T-helper 2 cell treated with Interferon-gamma antibody and Interleukin-4, amounts not matched to agents 100 ng/mL and 5 ng/mL, for 36 hours (primary cell): ENCODE data around the gene SCN8A. TPM values are rescaled to one million over a fixed set of nuclear protein-coding genes. Genes with fewer than 3 reads are reported as not detected.

Experiments used
- intact Hi-C: fragments of 100-400 bp; cut with micrococcal nuclease; formaldehyde crosslinking; loops from one replicate; pipeline ENCODE4 v1.15.1; 2023
- total RNA-seq: library from RNA; stranded (reverse); gene quantifications from 2 replicates; pipeline ENCODE4 v1.2.3, GENCODE V29; 2022

The SCN8A gene
- total RNA-seq, 1 donor from 2014 or later = 0.64 TPM

DNA sequence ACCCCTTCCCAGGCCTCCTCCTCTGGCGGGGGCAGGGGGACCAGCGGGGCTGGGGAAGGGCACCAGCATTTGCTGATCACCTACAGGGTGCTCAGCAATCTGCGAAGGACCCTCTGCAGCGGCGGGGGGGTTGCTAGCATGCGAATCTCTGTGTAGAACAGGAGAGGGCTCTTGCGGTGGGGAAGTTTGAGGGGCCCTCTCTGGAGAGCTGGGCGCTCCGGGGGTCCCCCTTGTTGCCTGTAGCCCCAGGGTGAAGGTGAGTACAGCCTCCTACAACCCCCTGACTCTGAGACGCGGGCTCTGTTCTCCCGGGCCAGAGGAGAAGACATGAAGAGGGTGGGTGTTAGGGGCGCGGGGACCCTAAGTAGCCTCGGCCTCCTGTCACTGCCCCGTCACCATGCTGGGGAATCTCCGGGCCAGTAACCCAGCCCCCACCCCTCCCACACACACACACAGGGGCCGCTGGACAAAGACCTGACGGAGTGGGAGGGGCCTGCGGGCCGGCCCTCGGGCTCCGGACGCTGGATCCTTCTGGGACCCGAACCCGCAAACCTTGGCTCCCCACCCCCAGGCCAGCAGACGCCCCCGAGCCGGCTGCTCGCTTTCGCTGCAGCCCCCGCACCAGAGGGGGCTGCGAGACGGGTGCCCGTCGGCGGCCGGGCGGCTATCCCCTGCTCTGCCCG lies 256.8 kb downstream of the SCN8A start:
- intact Hi-C loops = no loop called here

GRCh38 chr12:51848326-51848727 lies 257.3 kb downstream of the SCN8A start, which contains the start of gene FIGNL2:
FIGNL2 (minus strand) TSS chr12:51848718; CDS start chr12:51822413, 26,305 bp downstream.
- intact Hi-C loops = no loop called here

- intact Hi-C loops = no loop called here
These were observed 258.1 kb downstream of the SCN8A start for GRCh38 chr12:51848841-51849735.

- intact Hi-C loops = no loop called here
These were observed 259.3 kb downstream of the SCN8A start for GRCh38 chr12:51850081-51850964.

- intact Hi-C loops = no loop called here
These were observed 259.9 kb downstream of the SCN8A start for GRCh38 chr12:51850965-51851299.

- intact Hi-C loops = no loop called here
These were observed 260.5 kb downstream of the SCN8A start for GRCh38 chr12:51851413-51852124.

DNA sequence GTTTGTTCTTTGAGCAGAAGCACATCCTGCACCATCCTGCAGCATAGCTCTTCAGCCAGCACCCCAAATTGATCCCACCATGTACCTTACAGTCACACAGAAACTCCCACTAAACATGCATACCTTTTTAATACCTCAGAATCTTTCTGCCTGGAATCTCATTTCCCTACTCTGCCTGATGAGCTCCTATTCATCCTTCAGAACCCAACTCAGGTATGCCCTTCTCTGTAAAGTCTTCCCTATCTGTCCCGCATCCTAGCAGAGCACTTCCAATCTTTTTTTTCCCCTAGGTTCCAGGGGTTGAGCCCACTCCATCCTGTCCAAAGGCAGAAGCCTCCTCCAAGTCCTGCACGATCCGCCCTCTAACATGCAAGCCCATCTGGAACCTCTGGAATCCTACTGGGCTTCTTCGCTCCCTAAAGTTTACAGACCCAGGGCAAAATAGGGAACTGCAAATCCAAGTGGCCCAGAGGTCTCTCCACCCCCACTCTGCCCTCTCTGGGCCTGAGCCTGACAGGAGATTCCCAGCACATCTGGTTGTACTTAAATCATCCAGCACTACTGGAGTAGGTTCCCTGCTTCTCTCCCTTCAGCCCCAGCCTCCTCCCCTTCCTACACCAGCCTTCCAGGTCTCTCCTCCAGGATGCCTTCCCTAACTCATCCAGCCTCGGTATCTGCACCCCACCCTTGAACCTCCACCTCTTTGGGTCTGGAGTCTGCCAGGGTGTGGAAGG lies 261.5 kb downstream of the SCN8A start:
- intact Hi-C loops = no loop called here

GRCh38 chr12:51855586-51856428 lies 264.8 kb downstream of the SCN8A start:
- intact Hi-C loops = no loop called here

DNA sequence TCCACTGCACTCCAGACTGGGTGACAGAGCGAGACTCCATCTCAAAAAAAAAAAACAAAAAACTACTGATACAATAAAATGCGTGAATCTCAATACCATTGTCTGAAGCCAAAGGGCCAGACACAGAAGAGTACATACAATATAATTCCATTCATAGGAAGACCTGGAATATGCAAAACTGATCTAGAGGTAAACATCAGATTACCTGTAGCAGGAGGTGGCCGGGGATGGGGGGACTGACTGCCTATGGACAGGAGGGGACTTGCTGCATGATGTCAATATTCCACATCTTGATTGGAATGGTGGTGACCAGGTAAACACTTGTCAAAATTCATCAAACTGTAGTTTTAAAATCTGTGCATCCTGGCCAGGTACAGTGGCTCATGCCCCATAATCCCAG lies 270.0 kb downstream of the SCN8A start:
- intact Hi-C loops = no loop called here

Other genes with a start within 250 kb of the SCN8A start
- 0.16 TPM in 1 of 2 replicates, not detected in the other for gene CELA1, start 244.6 kb upstream of the SCN8A start, total RNA-seq
- 24.8 and 26.6 TPM in 2 replicates for gene GALNT6, start 199.8 kb upstream of the SCN8A start, total RNA-seq
- 10.4 and 10.8 TPM in 2 replicates for gene SLC4A8, start 166.4 kb upstream of the SCN8A start, total RNA-seq